HPDE6-E6E7 (cell line): ENCODE measurements around the gene PABPC3.
A peak's percentile ranks its signal among the peaks of the same experiment; 100 is the strongest.

Source experiments
- DNase-seq: peaks from one replicate; pipeline ENCODE4 v3.0.0; 2011; ENCODE audit warnings: missing footprints; ENCODE audit errors: extremely low spot score

PABPC3 gene

GRCh38 chr13:25095851-25096453 lies at the start of gene PABPC3:
PABPC3 (plus strand) TSS chr13:25096136; CDS start chr13:25096199, 63 bp downstream.
- DNase-seq, result no peak

- DNase-seq, result no peak
These were observed 49.5 kb upstream of the PABPC3 start for GRCh38 chr13:25046274-25046984.

GRCh38 chr13:25046985-25047511 lies 48.9 kb upstream of the PABPC3 start:
- DNase-seq, result no peak

- no peak for DNase-seq
These were observed 44.9 kb upstream of the PABPC3 start for GRCh38 chr13:25051065-25051464.

GRCh38 chr13:25059166-25059565 lies 36.8 kb upstream of the PABPC3 start:
- no peak for DNase-seq

GRCh38 chr13:25059958-25060357 lies 36.0 kb upstream of the PABPC3 start:
- DNase-seq, result no peak

GRCh38 chr13:25062479-25062878 lies 33.5 kb upstream of the PABPC3 start:
- no peak for DNase-seq

- DNase-seq, result no peak
These were observed 31.5 kb upstream of the PABPC3 start for GRCh38 chr13:25064396-25064795.

- DNase-seq, result no peak
These were observed 29.8 kb upstream of the PABPC3 start for GRCh38 chr13:25065974-25066770.

GRCh38 chr13:25067064-25067463 lies 28.9 kb upstream of the PABPC3 start:
- DNase-seq, result no peak

- no peak for DNase-seq
These were observed 27.1 kb upstream of the PABPC3 start for GRCh38 chr13:25068810-25069209.

GRCh38 chr13:25069236-25069635 lies 26.7 kb upstream of the PABPC3 start:
- DNase-seq, result no peak

- DNase-seq, result no peak
These were observed 26.0 kb upstream of the PABPC3 start for GRCh38 chr13:25069911-25070310.

- no peak for DNase-seq
These were observed 15.2 kb upstream of the PABPC3 start for GRCh38 chr13:25080773-25081172.

GRCh38 chr13:25084096-25084495 lies 11.8 kb upstream of the PABPC3 start:
- no peak for DNase-seq

- DNase-seq, result peak; percentile 2
These were observed 10.7 kb upstream of the PABPC3 start for GRCh38 chr13:25085125-25085742.

GRCh38 chr13:25088562-25089221 lies 7.2 kb upstream of the PABPC3 start:
- DNase-seq, result no peak

GRCh38 chr13:25097426-25097825 lies 1.5 kb downstream of the PABPC3 start:
- DNase-seq, result no peak

- DNase-seq, result no peak
These were observed 7.8 kb downstream of the PABPC3 start for GRCh38 chr13:25103711-25104110.

- DNase-seq, result no peak
These were observed 13.4 kb downstream of the PABPC3 start for GRCh38 chr13:25109341-25109740.

- DNase-seq, result no peak
These were observed 15.1 kb downstream of the PABPC3 start for GRCh38 chr13:25110956-25111584.
